DND-41 (cell line): ENCODE results near the gene ZBTB6.

Experiments used
- EZH2 ChIP-seq: IDR thresholded peaks from 3 replicates; pipeline ENCODE4 v1.6.1; 2012; ENCODE audit warnings: borderline replicate concordance, low read depth, mild to moderate bottlenecking, moderate library complexity, low read length, inconsistent platforms; ENCODE audit not compliant: severe bottlenecking
- TF ChIP-seq, protein P1 (sequence below): IDR thresholded peaks from 2 replicates; pipeline ENCODE4 v1.5.1; 2012; ENCODE audit warnings: borderline replicate concordance, low read length, moderate library complexity, mild to moderate bottlenecking; ENCODE audit not compliant: poor library complexity, severe bottlenecking; ENCODE audit errors: extremely low read depth

DNA sequence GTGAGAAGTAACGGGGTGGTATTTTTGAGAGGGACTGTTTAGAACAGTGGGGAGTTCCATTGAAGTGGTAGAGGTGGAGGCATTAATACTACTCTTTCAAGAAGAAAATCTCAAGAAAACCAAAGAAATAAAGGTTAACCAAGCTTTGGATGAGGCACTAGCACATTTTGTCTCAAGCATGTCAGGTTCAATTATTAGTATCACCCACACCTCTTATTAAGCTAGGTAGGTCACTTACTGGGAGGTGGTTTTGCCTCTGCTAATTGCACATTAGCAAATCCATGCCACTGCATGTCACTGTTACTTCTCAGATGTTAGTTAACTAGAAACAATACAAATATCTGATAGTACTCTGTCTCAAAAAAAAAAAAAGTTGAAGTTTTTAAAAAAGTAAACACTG lies 37.9 kb upstream of the ZBTB6 start:
- TF ChIP-seq, protein P1, sequence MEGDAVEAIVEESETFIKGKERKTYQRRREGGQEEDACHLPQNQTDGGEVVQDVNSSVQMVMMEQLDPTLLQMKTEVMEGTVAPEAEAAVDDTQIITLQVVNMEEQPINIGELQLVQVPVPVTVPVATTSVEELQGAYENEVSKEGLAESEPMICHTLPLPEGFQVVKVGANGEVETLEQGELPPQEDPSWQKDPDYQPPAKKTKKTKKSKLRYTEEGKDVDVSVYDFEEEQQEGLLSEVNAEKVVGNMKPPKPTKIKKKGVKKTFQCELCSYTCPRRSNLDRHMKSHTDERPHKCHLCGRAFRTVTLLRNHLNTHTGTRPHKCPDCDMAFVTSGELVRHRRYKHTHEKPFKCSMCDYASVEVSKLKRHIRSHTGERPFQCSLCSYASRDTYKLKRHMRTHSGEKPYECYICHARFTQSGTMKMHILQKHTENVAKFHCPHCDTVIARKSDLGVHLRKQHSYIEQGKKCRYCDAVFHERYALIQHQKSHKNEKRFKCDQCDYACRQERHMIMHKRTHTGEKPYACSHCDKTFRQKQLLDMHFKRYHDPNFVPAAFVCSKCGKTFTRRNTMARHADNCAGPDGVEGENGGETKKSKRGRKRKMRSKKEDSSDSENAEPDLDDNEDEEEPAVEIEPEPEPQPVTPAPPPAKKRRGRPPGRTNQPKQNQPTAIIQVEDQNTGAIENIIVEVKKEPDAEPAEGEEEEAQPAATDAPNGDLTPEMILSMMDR, result no peak
- no peak for TF ChIP-seq EZH2
